Measurements from ENCODE around the gene GJB1. TPM values are rescaled to one million over a fixed set of nuclear protein-coding genes. Genes with fewer than 3 reads are reported as not detected.
"Not testable (repeated sequence)": the region's sequence is repeated elsewhere in the genome, so short reads cannot be mapped to it uniquely, and the experiment has no call there.

Gene GJB1
- total RNA-seq, 3 donors from 2014 or later: 24.2 to 78.9 (median 58.2) TPM

DNA sequence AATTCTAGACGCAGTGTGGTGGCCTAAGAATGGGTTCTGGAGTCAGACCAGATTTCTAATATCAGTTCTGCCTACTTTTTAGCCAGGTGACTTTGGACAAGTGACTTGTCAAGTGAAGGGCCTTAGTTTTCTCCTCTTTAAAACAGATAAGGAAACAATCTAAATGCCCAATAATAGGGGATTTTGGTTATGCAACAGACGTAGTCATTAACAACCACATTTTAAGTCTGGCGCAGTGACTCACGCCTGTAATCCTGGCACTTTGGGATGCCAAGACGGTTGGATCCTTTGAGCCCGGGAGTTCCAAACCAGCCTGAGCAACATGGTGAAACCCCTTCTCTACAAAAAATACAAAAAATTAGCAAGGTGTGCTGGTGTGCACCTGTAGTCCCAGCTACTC lies 33.0 kb downstream of the GJB1 start:
- TF ChIP-seq, protein P1, sequence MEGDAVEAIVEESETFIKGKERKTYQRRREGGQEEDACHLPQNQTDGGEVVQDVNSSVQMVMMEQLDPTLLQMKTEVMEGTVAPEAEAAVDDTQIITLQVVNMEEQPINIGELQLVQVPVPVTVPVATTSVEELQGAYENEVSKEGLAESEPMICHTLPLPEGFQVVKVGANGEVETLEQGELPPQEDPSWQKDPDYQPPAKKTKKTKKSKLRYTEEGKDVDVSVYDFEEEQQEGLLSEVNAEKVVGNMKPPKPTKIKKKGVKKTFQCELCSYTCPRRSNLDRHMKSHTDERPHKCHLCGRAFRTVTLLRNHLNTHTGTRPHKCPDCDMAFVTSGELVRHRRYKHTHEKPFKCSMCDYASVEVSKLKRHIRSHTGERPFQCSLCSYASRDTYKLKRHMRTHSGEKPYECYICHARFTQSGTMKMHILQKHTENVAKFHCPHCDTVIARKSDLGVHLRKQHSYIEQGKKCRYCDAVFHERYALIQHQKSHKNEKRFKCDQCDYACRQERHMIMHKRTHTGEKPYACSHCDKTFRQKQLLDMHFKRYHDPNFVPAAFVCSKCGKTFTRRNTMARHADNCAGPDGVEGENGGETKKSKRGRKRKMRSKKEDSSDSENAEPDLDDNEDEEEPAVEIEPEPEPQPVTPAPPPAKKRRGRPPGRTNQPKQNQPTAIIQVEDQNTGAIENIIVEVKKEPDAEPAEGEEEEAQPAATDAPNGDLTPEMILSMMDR (IDR thresholded peaks at IDR 0.05): no peak
- no peaks in the 10 kb centered on the region for H3K9me3 ChIP-seq
- H3K4me3 ChIP-seq: no peak overlapping the region
- DNase-seq (no peak), ATAC-seq (no peak)
- H3K4me1 ChIP-seq (ENCODE audit: low read depth): no peaks in the 10 kb centered on the region
- no peaks in the 10 kb centered on the region for H3K36me3 ChIP-seq (ENCODE audit: low read depth)
- intact Hi-C loops (cut with DNase I, micrococcal nuclease): no loop called here

GRCh38 chrX:71256856-71257255 lies 33.8 kb downstream of the GJB1 start:
- TF ChIP-seq, protein P1 (IDR thresholded peaks at IDR 0.05): no peak
- ATAC-seq (no peak), DNase-seq (no peak)
- Histone ChIP-seq H3K4me1 (ENCODE audit: low read depth) (no peaks in the 10 kb centered on the region), H3K9me3 (no peaks in the 10 kb centered on the region), H3K36me3 (ENCODE audit: low read depth) (no peaks in the 10 kb centered on the region), H3K4me3 (no peak overlapping the region)
- intact Hi-C loops (cut with DNase I, micrococcal nuclease): no loop called here

DNA sequence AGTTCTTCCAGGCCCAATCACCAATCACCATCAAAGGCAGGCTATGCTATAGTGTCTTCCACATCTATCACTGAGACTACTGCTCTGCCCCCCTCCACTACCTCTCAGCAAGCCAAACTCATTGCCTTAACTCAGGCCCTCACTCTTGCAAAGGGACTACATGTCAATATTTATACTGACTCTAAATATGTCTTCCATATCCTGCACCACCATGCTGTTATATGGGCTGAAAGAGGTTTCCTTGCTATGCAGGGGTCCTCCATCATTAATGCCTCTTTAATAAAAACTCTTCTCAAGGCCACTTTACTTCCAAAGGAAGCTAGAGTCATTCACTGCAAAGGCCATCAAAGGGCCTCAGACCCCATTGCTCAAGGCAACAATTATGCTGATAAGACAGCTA lies 45.6 kb downstream of the GJB1 start:
- H3K4me3 ChIP-seq; H3K9me3 ChIP-seq; DNase-seq; ATAC-seq; H3K4me1 ChIP-seq (ENCODE audit: low read depth); intact Hi-C loops (cut with DNase I, micrococcal nuclease); H3K36me3 ChIP-seq (ENCODE audit: low read depth): not testable (repeated sequence)

GRCh38 chrX:71269801-71270395 lies 46.9 kb downstream of the GJB1 start:
- no peak overlapping the region for H3K4me3 ChIP-seq
- ATAC-seq (no peak), DNase-seq (no peak)
- H3K36me3 ChIP-seq (ENCODE audit: low read depth): no peaks in the 10 kb centered on the region
- no peaks in the 10 kb centered on the region for H3K9me3 ChIP-seq
- no peaks in the 10 kb centered on the region for H3K4me1 ChIP-seq (ENCODE audit: low read depth)
- intact Hi-C loops (cut with DNase I, micrococcal nuclease): no loop called here
- TF ChIP-seq, protein P1 (IDR thresholded peaks at IDR 0.05): no peak

DNA sequence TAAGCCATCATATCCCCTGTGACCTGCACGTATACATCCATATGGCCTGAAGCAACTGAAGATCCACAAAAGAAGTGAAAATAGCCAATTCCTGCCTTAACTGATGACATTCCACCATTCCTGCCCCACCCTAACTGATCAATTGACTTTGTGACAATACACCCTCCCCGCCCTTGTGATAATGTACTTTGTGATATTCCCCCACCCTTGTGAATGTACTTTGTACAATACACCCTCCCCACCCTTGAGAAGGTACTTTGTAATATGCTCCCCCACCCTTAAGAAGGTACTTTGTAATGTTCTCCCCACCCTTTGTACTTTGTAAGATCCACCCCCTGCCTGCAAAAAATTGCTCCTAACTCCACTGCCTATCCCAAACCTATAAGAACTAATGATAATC lies 49.3 kb downstream of the GJB1 start:
- DNase-seq; H3K4me1 ChIP-seq (ENCODE audit: low read depth); H3K36me3 ChIP-seq (ENCODE audit: low read depth); H3K4me3 ChIP-seq; H3K9me3 ChIP-seq; intact Hi-C loops (cut with DNase I, micrococcal nuclease); ATAC-seq: not testable (repeated sequence)

Other genes with a start within 250 kb of the GJB1 start
- 10 to 100 TPM; 56.4 to 86.6 (median 68.2) TPM for gene SNX12, start 154.9 kb upstream of the GJB1 start, total RNA-seq
- gene FOXO4, start 127.4 kb upstream of the GJB1 start, total RNA-seq: 10 to 100 TPM; 26.9 to 74.6 (median 53.1) TPM
- 1 to 10 TPM in 1 of 3 donors, not detected in 2; 2.7 TPM for gene CXorf65, start 116.5 kb upstream of the GJB1 start, total RNA-seq
- 100 to 1,000 TPM in 1 of 3 donors, 10 to 100 TPM in 2; 27.7 to 104 (median 56.8) TPM for gene IL2RG, start 111.6 kb upstream of the GJB1 start, total RNA-seq
- gene MED12, start 104.6 kb upstream of the GJB1 start, total RNA-seq: 10 to 100 TPM; 34.4 to 55.4 (median 47.8) TPM
- gene NLGN3, start 78.4 kb upstream of the GJB1 start, total RNA-seq: 1 to 10 TPM in 1 of 3 donors, under 1 TPM in 2; 0.46 to 3.1 (median 0.94) TPM
- 10 to 100 TPM; 13.7 to 24.9 (median 16.4) TPM for gene ZMYM3, start 30.9 kb downstream of the GJB1 start, total RNA-seq
- 100 to 1,000 TPM; 166 to 218 (median 197) TPM for gene NONO, start 60.4 kb downstream of the GJB1 start, total RNA-seq
- gene ITGB1BP2, start 78.5 kb downstream of the GJB1 start, total RNA-seq: 1 to 10 TPM; 1.3 to 5.9 (median 1.6) TPM
- gene TAF1, start 143.1 kb downstream of the GJB1 start, total RNA-seq: 10 to 100 TPM; 28.2 to 44.8 (median 35.4) TPM

Data from mucosa of descending colon (tissue), 3 donors.